ENCODE measurements around the gene CSPG4.

CSPG4 gene

DNA sequence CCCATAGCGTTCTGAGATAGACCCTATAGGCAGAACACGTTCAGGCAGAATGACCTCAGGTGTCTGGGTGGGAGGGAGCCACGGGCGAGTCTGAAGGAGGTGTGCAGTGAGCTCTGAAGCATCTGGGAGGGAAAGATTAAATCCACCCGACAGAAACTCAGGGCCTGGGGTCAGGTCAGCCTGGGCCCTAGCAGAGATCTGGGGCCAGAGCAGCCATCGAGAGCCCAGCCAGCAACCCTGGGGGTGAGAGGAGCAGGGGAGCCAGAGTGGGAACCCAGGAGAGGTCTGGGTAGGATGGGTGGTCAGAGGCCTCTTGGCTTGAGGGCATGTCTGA, 42.8 kb downstream of the CSPG4 start:
- no peak for DNase-seq (ENCODE audit: low read depth, low spot score)

DNA sequence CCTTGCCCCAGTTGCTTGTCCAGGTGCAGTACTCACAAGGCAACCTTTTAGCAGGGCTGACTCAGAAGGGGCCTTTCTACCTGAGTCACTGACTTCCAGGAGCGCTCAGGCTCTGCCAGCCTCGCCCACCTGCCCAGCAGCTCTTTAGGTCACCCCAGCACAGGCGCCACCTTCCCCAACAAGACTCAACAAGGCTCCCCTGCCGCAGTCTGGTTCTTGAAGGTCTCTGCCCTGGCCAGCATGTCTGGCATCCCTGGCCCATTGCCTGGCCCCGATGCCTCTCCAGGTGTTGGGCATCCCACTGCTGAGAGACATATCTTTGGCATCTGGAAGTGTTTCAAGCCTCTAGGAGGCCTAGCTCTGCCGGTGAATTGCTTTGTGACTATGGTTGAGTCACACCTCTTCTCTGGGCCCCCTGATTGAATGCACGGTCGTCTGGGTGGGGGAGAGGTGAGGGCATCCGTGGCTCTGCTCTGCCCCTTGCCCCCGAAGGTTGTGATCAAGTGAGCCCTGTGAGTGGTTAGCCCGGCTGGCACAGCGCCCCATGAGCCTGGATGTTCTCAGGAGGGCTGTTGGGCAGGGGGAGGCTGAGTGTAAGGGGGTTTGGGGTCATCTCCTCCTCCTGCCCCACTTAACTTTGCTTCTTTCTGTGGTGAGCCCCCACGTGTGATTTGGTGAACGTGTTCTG, 43.3 kb downstream of the CSPG4 start:
- DNase-seq (ENCODE audit: low read depth, low spot score), result no peak

DNA sequence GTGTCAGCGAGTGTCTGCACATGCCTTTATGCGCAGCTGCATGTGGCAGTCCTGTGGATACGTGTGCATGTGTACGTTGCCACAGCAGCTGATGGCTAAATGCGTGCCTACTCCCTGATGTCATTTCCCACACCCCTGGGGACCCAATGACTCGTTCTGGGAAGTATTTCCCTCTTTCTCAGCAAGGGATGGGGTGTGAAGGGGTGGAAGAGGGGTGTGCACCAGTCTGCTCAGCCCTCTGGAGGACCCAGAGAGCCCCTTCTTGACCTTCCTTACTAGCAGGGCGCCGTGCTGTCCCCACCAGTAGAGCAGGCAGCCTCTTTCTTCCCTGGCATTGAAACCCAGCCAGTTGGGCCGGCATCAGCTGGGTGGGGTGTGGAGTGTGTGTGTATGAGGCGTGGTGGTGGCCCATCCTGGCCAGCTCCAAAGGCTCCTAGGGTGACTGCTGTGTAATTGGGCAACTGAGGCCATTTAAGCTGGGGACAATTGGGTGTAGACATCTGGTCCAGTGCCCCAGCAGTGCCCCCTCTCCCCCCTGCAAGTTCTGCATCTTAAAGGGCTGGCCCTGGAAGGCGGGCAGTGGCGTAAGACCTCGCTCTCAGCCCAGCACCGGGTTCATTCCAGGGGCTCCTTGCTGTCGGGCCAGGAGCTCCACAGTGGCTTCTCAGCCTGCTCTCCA, 45.7 kb downstream of the CSPG4 start:
- DNase-seq (ENCODE audit: low read depth, low spot score), result no peak

DNA sequence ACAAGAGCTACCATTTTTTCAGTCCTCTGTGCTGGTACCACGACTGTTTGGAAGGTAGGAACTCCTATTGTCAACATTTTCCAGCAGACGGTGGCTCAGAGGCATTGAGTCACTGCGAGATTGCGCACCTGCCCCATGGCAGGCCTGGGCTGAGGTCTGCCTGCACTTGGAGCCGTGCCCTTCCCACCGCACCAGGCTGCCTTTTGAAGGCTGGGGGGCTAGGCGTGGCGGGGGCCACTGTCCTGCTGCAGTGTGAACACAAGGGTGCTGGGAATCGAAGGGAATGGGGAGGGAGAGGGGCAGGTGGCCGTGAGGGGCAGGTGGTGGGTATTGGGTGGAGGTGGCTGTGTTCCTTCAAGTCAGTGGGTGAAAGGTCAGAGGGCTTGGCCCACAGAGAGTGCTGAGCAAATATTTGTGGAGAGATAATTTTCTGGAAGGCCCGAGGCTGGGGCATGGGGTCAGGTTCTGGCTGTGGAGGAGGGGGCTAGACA, 48.7 kb downstream of the CSPG4 start:
- DNase-seq (ENCODE audit: low read depth, low spot score), result no peak

DNA sequence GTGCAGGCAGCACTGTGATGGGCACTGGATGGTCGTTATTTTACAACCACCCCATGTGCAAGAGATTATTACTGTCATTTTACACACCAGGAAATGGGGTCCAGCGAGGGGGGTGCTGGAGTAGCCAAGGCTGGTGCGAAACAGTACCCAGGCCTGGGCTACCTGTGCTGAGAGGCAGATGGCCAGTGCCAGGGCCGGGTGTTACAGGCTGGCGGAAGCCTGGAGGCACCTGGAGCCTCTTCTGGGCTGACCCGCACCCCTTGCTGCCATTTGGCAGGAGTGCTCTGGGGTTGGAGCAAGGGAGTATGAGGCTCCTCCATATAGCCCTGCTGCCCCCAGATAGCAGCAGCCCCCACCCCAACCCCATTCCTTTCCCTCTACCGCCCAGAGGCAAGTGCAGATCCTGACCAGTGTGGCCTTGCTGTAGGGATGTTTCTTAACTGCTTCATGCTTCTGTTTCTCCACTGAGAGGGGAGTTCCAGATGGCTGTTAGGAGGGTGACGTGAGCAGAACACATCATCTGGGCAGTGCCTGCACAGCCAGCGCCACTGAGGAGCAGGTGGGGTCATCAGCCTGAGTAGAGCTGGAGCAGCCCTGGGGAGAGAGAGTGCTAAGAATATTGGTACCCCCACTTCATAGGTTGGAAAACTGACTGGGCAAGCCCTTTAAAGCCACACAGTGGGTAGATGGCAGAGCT, 49.7 kb downstream of the CSPG4 start:
- DNase-seq (ENCODE audit: low read depth, low spot score), result no peak

DNA sequence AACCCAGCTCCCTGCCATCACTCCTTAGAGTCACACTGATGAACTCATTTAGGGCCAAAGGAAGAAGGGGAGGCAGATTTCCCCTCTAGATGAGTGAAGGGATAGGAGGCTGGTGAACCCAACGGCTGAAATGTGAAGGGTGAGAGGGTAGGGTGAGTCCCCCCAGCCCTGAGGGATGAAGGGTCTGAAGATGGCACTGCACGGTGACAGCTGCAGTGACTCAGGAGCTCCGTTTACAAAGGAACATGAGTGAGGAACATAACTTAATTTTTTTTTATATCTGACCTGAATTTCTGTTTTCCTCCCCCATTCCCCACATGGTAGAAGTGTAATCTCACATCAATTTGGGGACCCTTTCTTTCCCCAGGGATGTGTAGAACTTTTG, 50.9 kb downstream of the CSPG4 start:
- DNase-seq (ENCODE audit: low read depth, low spot score), result no peak

DNA sequence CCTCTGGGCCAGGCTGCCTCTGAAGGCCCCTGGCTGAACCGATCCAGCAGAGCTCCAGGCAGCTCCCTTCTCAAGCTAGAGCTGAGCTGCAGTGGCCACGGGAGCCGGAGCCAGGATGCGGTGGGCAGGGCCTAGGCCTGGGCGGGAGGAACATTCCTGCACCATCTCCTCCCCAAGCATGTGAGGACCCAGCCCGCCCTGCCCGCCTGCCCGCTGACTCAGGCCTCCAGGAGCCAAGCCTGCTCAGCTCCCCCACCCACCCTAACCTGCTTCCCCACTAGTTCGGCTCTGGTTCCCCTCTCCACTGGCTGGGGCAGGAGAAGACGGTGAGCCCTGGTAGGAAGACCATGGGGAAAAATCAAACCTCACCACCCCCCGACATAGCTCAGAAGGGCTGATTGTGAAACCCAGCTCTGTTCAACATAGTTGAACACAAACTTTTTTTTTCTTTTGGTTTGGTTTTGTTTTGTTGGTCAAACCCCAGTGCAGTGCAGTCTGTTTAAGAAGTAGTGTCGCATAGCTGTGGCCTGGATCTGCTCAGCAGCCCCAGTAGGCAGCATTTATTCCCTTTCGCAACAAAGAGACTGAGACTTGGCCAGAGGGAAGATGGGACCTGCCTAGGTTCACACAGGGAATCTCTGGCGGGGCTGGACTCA, 51.4 kb downstream of the CSPG4 start:
- DNase-seq (ENCODE audit: low read depth, low spot score), result no peak

DNA sequence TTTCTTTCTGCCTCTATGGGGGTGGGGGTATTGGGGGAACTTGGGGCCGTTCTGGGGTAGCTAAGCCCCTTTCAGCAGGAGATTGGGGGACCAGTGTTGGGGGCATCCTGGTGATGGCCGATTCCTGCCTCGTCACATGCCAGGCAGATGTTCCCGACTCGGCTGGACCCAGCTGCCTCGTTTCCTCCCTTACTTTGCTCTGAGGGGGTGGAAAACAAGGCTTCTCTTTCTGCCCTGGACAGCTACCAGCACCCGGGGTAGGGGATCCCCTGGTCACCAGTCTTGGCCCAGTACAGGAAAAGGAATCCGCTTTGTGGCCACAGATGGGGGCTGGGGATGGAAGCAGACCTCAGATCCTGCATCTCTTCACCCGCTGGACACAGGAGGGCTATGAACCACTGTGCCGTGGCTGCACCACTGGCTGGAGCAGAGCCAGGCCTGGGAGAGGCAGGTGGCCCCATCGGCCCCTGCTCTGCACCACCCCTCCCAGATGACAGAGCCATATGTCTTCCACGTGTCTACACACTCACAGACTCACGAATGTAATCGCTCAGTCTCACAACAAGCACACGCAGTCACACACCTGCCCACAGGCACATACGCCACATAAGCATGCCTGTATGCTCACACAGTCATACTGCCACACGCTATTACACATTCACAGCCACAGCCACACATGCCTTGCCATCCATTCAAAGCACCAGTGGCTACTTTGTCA, 52.6 kb downstream of the CSPG4 start:
- DNase-seq (ENCODE audit: low read depth, low spot score), result no peak

DNA sequence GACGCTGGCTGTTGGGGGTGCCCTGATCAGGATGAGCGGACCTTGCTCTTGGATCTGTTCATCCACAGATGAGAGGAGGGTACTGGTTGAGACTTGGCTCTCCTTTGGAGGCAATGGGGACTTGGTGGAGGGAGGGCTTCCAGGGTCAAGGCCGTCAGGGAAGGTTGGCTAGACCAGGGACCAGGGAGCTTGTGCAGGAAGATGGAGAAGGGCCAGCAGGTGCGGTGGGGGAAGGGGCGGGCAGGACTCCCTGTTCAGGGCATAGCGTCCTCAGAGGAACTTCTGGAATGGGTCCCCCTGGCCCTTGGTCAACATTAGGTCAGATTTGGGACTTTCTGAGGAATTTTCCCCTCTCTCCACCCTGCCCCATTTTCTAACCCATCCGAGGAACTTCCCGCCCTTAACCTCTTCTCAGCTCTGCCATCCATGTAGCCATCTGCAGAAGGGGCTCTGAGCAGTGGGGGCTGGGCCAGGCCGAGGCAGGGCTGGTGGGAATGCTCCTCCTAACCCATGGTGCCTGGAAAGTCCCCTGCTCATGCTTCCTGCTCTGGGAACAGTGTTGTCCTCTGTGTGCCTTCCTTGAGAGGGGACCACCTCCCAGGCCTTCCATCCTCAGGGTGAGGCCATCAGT, 53.4 kb downstream of the CSPG4 start:
- no peak for DNase-seq (ENCODE audit: low read depth, low spot score)

DNA sequence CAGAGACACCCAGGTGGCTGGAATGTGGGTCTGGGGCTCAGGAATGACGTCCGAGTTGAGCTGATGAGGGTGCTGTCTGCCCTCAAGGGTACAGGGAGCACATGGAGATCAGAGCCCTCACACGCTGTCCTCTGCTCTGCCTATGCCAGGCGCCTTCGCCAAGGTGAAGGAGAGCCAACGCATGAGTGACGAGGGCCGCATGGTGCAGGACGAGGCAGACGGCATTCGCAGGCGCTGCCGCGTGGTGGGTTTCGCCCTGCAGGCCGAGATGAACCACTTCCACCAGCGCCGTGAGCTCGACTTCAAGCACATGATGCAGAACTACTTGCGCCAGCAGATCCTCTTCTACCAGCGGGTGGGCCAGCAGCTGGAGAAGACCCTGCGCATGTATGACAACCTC, 55.8 kb downstream of the CSPG4 start:
- DNase-seq (ENCODE audit: low read depth, low spot score), result no peak

DNA sequence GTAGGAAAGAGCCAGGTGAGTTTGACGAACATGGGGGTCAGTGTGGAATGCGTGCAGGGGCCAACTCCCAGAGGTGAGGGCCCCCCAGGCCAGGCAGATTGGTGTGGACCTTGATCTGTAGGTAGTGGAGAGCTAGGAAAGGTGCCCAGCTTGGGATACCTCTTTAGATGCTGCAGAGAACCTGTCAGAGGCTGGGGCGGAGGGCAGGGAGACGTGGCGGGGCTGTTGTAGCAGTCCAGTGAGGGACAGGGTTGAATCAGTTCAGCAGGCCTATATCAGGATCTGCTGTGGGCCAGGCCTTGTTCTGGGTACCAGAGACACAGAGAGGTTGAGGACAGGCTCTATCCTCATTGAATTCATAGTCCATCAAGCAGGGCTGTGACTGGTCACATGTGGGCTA, 56.3 kb downstream of the CSPG4 start:
- no peak for DNase-seq (ENCODE audit: low read depth, low spot score)

DNA sequence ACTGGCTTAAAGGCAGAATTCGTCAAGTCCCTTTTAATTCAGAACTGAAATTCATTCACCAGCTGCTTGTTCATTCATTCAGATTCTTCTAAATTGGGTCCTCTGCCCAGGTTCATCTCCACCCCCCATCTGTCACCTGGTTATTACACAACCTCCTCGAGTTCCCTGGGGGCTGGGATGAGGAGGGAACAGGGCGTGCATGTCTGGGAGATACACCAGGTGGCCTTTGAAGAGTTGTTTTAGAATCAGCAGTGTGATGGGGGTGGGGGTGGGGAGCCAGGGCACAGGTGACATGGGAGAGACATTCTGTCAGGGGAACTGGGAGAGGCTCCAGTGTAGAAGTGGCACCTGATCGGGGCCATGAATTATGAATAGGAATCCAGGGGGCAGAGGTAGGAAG, 56.7 kb downstream of the CSPG4 start:
- no peak for DNase-seq (ENCODE audit: low read depth, low spot score)

DNA sequence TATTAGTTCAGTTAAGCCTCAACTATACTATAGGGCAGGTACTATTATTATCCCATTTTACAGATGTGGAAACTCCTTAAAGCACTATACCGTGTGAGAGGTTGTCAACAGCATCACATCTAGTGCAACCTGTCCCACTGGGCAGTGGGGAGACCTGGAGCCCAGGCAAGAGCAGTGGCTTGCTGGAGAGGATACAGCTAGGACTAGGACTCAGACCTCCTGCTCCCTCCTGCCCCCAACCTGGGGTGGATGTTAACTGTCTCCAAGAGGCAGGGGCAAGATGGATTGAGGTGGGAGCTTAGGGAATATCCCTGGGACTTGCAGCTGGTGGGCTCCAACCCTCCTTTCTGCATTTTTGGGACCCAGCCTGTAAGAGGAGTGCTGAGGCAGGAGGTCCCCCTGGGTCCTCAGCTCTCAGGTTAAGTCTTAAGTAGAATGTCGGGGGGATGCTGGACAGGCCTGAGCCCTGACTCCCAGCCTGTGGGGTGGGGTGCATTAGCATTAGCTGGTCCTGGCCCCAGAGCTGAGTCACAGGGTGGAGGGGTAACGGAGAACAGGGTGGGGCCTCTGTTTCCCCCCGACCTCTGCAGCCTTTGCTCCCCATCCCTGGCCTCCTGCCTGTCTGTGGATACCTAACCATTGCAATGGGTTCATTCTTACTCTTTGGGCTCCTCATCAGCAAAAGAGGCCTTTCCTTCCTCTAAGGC, 58.3 kb downstream of the CSPG4 start:
- DNase-seq (ENCODE audit: low read depth, low spot score), result no peak

DNA sequence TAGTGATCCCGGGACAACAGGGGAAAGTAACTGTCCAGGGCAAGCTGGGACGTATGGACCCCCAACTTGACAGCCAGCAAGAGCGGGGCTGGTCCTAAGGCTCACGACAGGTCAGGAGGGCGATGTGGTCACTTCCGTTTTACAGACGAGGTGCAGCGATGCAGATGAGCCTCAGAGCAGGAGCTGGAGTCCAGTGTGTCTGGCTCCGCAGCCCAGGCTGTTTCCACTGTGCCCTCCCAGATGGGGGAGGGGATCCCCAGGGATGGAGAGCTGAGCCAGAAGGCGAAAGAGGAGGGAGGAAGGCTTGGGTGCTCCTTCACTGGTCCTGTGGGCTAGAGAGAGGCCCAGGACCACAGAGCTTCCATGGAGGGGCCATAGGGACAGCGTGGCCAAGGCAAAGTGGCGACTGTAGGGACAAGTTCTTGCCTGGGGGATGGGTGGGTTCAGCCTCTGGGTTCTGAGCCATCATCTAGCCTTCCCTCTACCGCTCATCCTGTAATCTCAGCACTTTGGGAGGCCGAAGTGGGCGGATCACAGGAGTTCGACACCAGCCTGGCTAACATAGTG, 59.2 kb downstream of the CSPG4 start:
- DNase-seq (ENCODE audit: low read depth, low spot score), result no peak

DNA sequence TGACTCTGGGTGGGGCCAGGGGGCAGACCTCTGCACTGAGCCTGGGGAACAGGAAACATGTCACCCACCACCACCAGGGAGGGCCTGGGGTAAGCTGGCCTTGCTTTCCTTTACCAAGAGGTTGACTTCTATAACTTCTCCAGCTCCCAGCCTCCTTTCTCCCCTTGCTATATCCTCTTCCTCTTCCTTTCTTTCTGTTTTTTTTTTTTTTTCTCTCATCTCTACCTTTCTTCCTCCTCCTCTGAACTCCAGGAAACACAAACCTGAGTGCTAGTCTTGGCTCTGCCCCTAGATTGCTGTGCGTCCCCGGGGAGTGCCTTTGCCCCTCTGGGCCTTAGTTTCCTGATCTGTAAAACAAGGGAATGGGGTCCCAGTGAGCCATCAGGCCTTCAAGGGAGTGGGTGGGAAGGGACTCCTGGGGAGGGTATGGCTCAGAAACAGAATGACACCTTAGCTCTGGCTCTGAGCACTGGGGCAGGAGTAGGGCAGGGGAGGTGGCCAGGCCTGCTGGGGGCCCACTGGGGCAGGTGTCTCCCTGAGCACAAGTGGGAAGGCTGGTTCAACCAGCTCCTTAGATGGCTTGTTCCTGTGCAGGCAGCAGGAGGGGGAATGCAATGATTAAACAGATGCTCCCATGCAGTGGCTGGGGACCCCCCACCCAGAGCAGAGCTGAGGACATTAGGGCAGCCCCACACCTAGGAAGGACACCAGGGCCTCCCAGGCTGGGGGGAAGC, 60.7 kb downstream of the CSPG4 start:
- DNase-seq (ENCODE audit: low read depth, low spot score), result no peak

DNA sequence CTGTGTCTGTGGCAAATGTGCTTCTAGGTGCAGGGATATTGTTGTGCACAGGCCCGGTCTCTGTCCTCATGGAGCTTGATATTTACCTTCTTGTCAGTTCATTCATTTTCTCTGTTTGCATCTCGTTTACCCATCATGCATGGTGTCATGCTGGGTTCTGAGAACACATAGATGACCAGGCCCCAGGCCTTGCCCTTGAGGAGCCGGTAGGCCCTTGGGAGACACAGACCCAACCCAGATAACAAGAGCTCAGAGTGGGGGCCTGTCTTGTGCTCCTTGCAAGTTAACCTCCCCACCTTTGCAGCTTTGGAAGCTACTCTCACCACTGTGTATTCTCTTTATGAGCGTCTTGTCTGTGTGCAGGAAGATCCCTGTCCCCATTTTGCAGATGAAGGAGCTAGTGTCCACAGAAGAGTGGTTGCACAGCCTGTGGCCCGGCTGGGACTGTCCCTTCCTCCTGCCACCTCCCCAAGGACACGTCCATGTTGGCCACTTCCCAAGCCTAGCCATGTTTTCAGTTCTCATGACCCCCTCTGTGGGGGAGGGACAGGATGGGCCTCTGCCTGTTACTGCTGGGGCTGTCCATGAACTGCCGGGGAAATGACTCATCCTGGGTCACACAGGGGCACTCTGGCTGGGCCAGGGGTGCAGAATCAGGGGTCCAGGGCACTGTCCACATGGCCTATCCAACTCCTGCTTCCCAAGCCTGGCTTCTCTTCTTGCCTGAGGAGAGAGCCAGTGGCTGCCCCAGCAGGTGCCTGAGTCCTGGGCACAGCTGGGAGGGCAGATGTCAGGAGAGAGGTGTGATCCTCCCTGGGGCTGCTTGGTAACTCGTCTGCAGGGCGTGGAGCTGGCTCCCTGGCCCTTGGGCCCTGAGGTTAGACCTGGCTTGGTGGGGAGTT, 61.5 kb downstream of the CSPG4 start:
- DNase-seq (ENCODE audit: low read depth, low spot score), result no peak

DNA sequence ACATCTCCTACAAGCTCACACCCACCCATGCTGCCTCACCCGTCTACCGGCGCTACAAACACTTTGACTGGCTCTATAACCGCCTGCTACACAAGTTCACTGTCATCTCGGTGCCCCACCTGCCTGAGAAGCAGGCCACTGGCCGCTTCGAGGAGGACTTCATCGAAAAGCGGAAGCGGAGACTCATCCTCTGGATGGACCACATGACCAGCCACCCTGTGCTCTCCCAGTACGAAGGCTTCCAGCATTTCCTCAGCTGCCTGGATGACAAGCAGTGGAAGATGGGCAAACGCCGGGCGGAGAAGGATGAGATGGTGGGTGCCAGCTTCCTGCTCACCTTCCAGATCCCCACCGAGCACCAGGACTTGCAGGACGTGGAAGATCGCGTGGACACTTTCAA, 62.8 kb downstream of the CSPG4 start:
- no peak for DNase-seq (ENCODE audit: low read depth, low spot score)

DNA sequence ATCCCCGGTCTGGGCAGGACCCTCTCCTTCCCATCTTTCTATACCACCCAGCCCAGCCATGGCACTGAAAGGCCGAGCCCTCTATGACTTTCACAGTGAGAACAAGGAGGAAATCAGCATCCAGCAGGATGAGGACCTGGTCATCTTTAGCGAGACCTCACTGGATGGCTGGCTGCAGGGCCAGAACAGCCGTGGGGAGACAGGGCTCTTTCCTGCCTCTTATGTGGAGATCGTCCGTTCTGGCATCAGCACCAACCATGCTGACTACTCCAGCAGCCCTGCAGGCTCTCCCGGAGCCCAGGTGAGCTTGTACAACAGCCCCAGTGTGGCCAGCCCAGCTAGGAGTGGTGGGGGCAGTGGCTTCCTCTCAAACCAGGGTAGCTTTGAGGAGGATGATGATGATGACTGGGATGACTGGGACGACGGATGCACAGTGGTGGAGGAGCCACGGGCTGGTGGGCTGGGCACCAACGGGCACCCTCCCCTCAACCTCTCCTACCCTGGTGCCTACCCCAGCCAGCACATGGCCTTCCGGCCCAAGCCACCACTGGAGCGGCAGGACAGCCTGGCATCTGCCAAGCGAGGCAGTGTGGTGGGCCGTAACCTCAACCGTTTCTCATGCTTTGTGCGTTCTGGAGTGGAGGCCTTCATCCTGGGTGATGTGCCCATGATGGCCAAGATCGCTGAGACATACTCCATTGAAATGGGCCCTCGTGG, 63.4 kb downstream of the CSPG4 start:
- no peak for DNase-seq (ENCODE audit: low read depth, low spot score)

All from activated CD4-positive, CD25-positive, alpha-beta regulatory T cell treated with anti-CD3 and anti-CD28 coated beads, Interleukin-2, amount 50 U/mL, for 16 hours (primary cell).